Sciatic nerve (tissue), 2 donors: ENCODE data around the gene IARS1. TPM values are rescaled to one million over a fixed set of nuclear protein-coding genes. Genes with fewer than 3 reads are reported as not detected.

Experiments used
- ATAC-seq: fragments of 200-7000 bp; cut with Tn5 transposase; one replicate; pipeline ENCODE4 v1.9.1; 2020; ENCODE audit warnings: mild to moderate bottlenecking, moderate library complexity
- DNase-seq: peaks from one replicate; pipeline ENCODE4 v3.0.0-alpha.2; 2020; ENCODE audit warnings: low spot score
- intact Hi-C: fragments of 100-400 bp; cut with DNase I; formaldehyde crosslinking; loops from one replicate; pipeline ENCODE4 v1.14.2; 2022
- total RNA-seq: library from RNA; stranded (reverse); fragmentation: NEBNext Ultra II Directional; extraction: Animal tissue kit (Norgen Biotek cat#: 25700); gene quantifications from one replicate; pipeline ENCODE4 v1.2.1, GENCODE V29; 2021
- donor health status: DM: no; HTN: no; CAD: no.
- donor health status: DM: no; HTN: no; CAD: no.

Gene IARS1
- 69.5 TPM for total RNA-seq

DNA sequence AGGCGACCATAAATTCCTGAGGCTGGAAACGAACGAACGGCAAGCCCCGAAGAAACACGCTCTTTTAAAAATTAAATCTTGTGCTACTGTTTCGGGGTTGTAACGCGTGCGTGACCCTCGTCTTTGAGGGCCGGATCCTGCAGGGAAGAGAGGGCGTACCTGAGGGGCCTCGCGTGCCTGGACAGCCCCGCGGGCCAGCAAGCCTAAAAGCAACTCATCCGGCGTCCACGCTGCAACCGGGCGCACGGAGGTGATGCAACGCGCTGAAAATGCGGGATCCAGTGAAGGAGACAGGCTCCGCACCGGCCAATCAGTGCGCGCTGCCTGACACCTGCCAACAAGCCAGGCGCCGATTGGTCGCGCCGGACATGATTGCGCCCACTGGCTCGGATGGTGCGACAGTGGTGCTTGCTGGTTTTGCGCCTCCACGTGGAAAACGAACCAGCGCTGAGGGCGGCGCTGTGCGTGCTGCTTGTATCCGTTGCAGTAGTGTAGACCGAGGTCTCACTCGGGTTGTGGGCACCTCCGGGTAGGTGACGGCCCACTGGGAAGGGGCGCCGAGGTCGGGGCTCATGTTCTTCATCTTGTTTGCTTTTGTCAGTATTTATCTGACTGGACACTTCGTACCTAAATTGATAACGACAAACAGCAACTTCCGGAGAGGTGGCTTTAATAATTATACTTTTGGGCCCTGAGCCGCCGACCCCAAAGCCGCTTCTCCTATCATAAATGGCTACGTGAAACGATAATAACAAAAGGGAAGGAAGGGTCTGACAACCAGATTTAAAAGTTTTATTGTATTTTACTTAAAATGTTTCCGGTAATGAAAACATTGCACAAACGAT, at the start of gene IARS1:
Gene IARS1 (minus strand): TSS at position 246 of the 845 bp plus-strand sequence. CDS start 4,278 bp downstream, outside the sequence.
- ATAC-seq: peak; percentile 100
- DNase-seq: peak; percentile 99
- intact Hi-C loops: no loop called here

DNA sequence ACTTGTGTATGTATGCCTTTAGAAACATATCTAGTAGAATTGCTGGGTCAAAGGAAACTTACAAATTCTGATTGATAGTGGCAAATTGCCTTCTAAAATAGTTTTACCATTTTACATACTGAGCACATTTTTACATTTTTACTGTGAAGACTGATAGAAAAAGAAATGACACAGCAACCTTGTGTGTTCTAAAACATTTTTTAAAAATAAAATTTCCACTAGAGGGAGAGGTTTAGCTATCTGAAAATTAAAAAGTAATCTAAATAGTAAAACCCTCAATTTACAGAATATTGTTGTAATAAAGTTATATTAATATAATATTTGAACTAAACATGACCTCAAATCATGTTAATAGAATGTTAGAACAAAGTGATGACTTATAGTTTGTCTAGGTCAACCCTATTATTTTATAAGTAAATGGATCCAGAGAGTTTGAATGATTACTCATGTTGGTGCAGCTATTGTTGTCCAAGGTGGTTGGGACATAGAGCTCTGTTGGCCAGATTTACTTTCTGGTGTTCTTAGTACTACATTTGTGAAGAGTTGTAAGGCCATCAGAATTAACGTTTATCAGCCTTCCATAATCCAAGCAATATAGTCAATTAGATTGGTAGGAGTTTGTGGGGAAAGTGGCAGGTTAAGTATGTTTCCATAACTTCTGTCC, 49.5 kb upstream of the IARS1 start:
- no peak for DNase-seq
- intact Hi-C loops: no loop called here
- peak; percentile 66 for ATAC-seq

DNA sequence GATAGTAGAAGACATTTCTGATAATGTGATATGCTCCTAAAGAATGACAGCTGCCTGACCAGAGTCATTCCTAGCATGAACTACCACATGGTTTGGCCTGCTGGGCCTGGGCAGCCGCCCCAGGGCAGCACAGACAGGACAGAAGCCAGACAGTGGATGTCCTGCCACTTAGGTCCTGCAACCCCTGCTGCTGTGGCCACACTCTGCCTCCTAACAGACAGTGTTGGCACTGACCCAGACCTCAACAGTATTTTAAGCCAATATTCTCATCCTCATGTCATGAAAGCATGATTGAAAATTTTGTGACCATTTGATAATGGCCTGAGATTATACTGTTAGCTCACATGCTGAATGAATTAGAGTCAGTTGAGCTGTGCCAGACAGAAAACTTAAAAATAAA, 48.1 kb upstream of the IARS1 start:
- intact Hi-C loops: no loop called here
- ATAC-seq: no peak

DNA sequence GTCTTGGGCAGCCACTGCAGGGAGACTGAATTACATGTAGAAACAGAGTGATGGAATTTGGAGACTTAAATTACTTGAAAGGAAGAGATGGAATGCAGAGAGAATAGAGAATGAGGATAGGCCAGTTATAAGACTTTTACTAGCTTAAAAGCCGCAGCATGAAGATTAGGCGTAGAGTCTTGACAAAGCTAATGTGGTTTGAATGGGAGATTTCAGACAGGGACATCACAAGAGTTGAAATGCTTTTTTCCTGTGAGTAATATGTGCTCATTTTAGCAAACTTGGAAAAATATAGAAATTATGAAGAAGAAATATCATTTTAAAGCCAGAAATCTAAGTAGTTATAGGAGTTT, 39.8 kb upstream of the IARS1 start:
- no peak for DNase-seq
- intact Hi-C loops: no loop called here
- ATAC-seq: peak; percentile 52

More for the DNA sequence above, 48.1 kb upstream of the IARS1 start:
- DNase-seq: no peak

DNA sequence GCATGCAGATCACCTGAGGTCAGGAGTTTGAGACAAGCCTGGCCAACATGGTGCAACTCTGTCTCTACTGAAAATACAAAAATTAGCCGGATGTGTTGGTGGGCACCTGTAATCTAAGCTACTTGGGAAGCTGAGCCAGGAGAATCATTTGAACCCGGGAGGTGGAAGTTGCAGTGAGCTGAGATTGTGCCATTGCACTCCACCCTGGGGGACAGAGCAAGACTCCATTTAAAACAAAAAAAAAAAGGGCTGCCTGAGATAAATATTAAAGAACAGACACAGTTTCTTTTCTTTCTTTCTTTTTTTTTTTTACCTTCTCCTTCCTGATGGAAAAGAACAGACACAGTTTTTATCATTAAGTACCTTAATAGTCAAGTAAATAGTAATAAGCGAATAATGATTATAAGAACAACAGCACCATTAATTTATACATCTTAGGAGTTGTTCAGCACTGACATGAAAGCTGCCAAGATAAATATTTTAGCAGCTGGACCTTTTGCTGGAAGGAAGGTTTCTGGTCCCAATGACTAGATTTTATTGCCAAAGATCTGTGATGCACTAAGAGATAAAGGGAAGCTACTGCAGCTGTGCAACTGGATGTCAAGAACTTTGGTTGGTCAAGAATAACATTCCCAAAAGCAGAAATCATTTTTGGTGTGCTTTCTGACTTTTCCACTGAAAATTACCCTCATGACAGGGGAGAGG, 39.2 kb upstream of the IARS1 start:
- intact Hi-C loops: no loop called here
- peak; percentile 90 for ATAC-seq
- DNase-seq: no peak

DNA sequence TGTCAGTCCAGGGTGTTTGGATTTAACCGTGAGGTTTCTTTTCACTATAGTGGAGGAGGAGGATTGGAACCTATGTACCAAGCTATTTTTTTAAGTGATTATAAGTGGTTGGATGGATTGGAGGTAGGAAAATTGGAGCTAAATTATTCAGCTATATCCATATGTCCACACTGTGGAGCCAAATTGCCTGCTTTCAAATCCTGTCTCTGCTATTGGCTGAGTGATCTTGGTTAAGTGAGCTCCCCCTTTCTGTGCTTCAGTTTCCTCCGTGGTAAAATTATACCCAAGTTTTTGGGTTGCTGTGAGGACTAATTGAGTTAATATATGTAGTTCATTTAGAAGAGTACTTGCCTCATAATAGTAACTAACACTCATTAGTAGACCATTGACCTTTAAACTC, 34.7 kb upstream of the IARS1 start:
- ATAC-seq (no peak), DNase-seq (no peak)
- intact Hi-C loops: loop anchor here (10.0 kb wide), 1 partner anchor 307 kb away; no protein-coding TSS in a partner anchor

DNA sequence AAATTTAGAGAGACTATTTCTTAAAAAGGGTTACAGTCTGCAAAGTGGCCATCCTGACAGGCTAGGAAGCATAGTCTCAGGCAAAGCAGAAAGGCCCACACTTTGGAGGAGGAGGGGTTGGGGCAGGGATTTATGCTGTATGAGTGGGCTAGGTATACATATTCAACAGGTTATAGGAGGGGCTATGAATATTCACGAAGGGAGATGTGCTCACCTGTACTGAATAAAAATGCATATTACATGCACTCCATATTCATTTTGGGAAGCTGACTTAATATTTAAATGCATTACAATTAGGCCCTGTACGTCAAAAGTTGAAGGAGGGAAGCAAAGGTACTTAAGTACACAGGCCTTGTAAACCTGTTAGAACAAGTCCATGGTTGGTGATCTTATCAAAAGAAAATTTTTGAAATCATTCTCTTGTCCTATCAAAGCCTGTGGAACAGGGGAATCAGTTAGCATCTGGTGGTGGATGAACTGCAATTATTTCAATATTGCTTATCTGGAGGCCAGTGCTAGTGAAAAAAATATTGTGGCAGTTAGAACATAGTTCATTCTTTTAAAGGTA, 33.9 kb upstream of the IARS1 start:
- DNase-seq: no peak
- ATAC-seq: no peak
- intact Hi-C loops: loop anchor here (10.0 kb wide), 1 partner anchor 307 kb away; no protein-coding TSS in a partner anchor

DNA sequence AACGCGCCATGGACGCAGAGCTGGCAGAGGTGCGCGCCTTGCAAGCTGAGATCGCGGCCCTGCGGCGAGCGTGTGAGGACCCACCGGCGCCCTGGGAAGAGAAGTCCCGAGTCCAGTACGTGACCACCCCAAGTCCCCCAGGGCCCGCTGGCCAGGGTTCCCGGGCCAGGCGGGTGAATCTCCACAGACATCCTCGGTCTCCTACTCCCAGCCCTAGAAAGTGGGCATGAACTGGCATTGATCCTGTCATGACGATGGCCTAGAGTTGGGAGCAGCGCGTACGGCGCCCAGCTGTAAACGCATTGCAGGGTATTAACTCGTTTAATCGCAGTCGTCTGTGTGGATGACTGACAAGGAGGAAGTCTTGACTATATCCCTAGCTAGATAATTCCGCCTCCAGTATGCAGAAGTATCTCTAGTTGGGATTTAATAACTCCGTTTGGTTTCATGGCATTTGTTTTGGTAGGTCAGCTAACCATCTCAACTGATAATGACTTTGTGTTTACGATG, 32.5 kb upstream of the IARS1 start:
- intact Hi-C loops: loop anchor here (10.0 kb wide), 1 partner anchor 309 kb away; no protein-coding TSS in a partner anchor
- ATAC-seq: no peak
- no peak for DNase-seq

DNA sequence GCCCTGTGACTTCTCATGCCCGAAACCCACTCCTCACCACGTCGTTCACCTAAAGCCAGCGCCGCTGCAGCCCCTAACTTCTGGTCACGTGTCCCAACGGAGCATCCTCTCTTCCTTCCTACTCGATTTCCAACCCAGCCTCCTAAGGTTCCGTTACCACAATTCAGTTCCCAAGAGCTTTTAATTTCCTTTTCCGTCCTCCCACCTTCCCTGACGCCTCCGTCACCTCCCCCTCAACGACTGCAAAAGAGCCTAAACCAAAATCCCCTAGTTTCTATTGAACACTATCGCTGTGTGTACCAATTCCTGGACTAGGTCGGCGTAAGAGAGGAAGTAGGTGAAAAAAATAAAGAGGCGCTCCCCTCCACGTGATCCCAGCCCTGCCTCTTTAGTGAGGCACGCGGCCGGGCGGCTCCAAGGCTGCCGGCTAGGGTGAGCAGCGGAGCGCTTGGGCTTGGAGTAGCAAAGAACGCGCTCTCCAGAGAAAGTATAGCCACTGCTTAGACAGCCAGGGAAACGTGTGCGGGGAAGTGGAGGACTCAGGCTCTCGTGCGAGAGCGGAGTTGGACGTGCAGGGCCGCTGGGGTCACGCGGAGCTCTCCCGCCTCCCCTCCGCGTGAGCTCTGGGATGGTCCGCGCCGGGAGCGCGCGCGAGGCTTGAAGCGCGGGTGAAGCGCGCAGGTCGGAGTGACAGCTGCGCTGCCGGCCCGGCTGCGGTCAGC, 31.9 kb upstream of the IARS1 start, which contains the start of the genes CENPP and NOL8:
Gene CENPP (plus strand): TSS at position 685 of the 722 bp plus-strand sequence.
Gene NOL8 (minus strand): TSS at position 82 of the 722 bp plus-strand sequence. CDS start 1,189 bp downstream, outside the sequence.
- DNase-seq (peak; percentile 91), ATAC-seq (peak; percentile 99)
- intact Hi-C loops: loop anchor here (10.0 kb wide), 1 partner anchor 309 kb away; no protein-coding TSS in a partner anchor

DNA sequence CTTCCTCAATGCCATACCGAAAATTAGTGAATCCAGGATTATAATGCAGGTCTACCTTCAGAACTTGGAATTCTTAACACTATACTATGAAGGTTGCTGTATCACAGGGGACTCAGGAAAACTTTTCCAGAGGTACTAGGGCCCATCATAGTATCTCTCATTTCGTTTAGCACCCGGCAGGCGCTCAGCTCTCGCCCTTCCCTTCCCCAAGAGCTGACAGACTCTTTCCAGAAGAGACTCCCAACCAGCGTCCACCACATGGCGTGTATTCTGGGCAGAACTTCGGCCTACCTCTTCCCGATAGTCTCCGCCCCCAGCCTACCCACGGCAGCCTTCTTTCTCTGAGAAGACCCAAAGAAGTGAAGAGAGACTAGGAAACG, 31.4 kb upstream of the IARS1 start:
- ATAC-seq: peak; percentile 63
- intact Hi-C loops: loop anchor here (10.0 kb wide), 1 partner anchor 310 kb away; no protein-coding TSS in a partner anchor
- DNase-seq: no peak

DNA sequence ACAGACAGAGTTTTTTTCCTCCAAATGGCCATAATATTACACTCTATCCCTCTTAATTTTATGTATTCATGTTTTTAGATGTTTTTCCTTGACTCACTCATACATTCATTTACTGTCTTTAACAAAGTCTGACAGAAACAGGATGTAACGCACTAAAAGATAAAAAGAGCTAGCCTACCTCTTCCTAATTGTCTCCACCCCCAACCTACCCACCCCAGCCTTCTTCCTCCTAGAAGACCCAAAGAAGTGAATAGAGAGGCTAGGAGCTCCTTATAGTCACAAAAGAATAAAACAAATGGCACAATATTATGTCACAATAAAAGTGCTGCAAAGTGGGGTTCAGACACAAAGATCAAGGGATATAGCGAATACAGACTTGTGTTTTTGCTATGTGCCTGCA, 30.9 kb upstream of the IARS1 start:
- intact Hi-C loops: loop anchor here (10.0 kb wide), 1 partner anchor 310 kb away; no protein-coding TSS in a partner anchor
- DNase-seq: no peak
- ATAC-seq: no peak

DNA sequence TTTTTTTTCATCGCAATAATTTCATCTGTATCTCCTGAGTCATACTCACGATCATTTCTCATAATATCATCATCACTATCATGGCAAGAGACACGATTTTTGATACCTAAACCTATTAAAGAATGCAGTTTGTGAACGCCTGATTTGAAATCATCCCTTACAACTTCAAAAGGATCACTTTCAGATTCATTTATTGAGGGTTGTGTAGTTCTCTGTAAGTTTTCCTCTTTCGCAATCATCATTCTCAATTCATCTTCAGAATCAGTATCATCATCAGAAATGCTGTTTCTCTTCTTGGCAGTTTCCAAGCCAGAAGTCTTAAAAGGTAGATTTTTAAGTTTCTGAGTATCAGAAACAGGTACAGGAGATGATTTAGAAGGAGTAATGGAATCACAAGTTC, 22.0 kb upstream of the IARS1 start:
- DNase-seq (no peak), ATAC-seq (no peak)
- intact Hi-C loops: no loop called here

DNA sequence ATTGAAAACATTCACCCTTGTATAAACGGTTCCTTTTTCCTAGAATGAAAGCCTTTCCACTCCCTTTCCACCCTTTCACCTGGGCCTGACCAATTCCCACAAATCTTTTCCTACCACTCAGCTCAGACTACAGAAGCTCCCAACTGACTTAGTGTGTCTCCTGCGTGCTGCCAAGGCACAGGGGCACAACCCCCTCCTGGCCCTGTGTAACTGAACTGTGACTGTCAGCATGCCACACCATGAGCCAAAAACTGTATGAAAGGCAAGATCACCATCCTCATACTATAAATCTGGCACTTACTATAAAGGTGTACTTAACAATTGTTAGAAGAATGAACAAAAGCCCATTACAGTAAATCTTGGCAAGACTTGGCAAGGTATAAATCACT, 20.1 kb upstream of the IARS1 start:
- intact Hi-C loops: no loop called here
- no peak for DNase-seq
- no peak for ATAC-seq

DNA sequence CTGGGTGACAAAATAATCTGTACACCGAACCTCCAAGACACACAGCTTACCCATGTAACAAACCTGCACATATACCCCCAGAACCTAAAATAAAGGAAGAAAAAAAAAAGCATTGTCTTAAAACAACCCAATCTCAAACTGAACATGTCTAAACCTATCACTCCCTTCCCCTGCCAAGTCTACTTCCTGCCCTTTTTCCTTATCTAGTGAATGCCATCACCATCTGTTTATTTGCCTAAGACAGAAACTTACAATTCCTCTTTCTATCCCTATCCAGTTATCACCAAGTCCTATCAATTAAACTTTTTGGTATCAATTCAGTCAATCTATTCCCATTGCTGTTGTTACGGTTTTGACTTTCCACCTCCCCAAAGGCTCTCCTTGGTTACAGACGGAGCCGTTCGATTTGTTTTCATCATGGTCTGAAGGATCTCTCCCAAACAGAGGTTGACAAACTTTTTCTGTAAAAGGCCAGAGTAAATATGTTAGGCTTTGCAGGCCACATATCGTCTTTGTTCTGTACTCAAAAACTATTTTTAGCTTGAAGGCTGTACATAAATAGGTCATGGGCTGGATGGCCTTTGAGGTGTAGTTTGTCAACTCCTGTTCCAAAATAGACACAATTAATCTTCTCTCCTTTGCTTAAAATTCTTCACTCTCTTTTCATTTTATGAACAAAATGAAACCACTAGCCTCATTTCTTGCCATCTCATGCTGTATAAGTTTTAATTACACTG, 19.6 kb upstream of the IARS1 start:
- ATAC-seq (no peak), DNase-seq (no peak)
- intact Hi-C loops: no loop called here

DNA sequence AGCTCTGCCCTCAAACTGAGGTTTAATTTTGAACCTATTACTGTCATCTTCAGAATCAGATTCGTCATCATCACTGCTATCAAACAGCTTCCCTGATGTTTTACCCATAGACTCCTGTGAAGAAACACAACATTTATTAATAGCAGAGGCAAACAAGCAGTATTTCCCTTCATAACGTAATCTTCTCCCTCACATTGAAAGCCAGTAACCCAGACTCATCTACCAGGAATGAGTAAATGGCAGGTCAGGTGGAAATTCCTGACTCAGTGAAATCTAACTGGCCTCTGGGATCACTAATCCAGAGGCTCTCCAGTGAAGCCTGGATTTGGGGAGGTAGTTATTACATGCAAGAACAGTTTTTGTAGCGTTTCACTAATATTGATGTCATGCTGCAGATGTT, 17.1 kb upstream of the IARS1 start:
- intact Hi-C loops: no loop called here

DNA sequence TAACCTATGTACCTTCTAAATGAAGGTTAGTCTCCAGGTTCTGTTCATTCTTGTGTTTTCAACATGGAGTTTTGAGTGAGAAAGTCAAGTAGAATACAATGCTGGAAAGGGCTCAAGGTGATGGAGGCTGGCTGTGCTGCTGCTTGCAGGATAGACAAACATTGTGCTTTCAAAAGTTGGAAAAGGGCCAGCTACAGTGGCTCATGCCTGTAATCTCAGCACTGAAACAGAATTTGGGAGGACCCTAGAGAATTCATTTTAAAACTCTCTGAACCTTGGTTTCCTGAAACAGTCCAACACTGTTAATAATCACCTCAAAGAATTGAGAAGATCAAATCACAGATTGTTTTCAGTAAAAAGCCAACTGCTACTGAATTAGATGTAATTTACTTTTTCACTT, 15.4 kb upstream of the IARS1 start:
- ATAC-seq (peak; percentile 38), DNase-seq (no peak)
- intact Hi-C loops: no loop called here

More for the DNA sequence above, 17.1 kb upstream of the IARS1 start:
- ATAC-seq (no peak), DNase-seq (no peak)

DNA sequence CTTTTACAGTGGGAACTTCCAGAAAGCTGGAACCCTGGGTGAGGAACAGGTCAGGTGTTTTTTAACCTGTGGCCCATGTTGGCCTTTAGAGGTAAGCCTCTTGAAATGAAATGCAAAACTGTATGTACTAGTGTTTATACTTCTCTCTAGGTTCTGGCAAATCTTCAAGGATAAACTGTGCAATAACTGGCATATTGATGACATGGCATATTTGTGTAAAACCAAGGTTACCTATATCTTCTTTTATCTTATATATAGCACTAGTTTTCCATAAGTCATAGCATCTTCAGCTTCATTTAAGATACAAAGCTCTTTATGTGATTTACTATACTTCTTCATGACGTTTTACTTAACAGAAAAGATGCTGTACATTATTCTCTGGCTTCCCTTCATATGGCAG, 7.4 kb upstream of the IARS1 start:
- ATAC-seq: no peak
- intact Hi-C loops: no loop called here
- no peak for DNase-seq

DNA sequence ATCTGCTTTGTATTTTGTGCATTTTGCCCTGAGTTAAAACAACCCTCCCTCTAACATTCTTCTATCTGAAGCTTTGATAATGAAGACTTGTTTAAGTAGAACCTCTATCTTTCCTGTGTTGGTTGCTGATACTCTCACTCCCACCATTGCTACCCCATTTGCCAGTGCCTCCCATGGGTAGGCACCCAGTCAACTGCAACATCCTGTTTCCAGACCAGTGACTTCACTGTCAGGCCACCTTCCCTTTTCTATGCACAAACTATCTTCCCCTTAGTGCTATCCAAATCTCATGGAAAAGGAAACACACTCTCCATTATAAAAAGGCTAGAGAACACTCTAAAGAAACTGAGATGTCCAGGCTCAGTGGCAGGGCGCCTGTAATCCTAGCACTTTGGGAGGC, 5.6 kb upstream of the IARS1 start:
- intact Hi-C loops: no loop called here
- DNase-seq: no peak
- no peak for ATAC-seq
